GM21381 (cell line): ENCODE measurements around the gene SGPP2.
"Not testable (repeated sequence)": the region's sequence is repeated elsewhere in the genome, so short reads cannot be mapped to it uniquely, and the experiment has no call there.

Experiments used
- ATAC-seq: cut with Tn5 transposase; IDR thresholded peaks from one replicate; pipeline ENCODE4 v1.9.1; 2021; ENCODE audit warnings: mild to moderate bottlenecking, moderate library complexity; ENCODE audit not compliant: unreplicated experiment

Gene SGPP2

GRCh38 chr2:222424729-222425671 lies 657 bp downstream of the SGPP2 start:
- peak; percentile 20 for ATAC-seq

- peak; percentile 54 for ATAC-seq
These were observed 3.4 kb downstream of the SGPP2 start for GRCh38 chr2:222427646-222428301.

- no peak for ATAC-seq
These were observed 5.7 kb downstream of the SGPP2 start for GRCh38 chr2:222430071-222430470.

GRCh38 chr2:222430681-222431080 lies 6.3 kb downstream of the SGPP2 start:
- ATAC-seq, result no peak

- ATAC-seq, result no peak
These were observed 7.5 kb downstream of the SGPP2 start for GRCh38 chr2:222431869-222432268.

GRCh38 chr2:222433332-222434173 lies 9.2 kb downstream of the SGPP2 start:
- peak; percentile 79 for ATAC-seq

GRCh38 chr2:222434204-222434603 lies 9.9 kb downstream of the SGPP2 start:
- peak; percentile 36 for ATAC-seq

- not testable (repeated sequence) for ATAC-seq
These were observed 11.2 kb downstream of the SGPP2 start for GRCh38 chr2:222435400-222436039.

- ATAC-seq, result no peak
These were observed 11.7 kb downstream of the SGPP2 start for GRCh38 chr2:222436040-222436413.

- ATAC-seq, result no peak
These were observed 15.3 kb downstream of the SGPP2 start for GRCh38 chr2:222439692-222440091.

GRCh38 chr2:222440673-222441422 lies 16.5 kb downstream of the SGPP2 start:
- no peak for ATAC-seq

- no peak for ATAC-seq
These were observed 18.3 kb downstream of the SGPP2 start for GRCh38 chr2:222442665-222443064.

GRCh38 chr2:222445227-222445626 lies 20.9 kb downstream of the SGPP2 start:
- ATAC-seq, result no peak

- ATAC-seq, result no peak
These were observed 22.8 kb downstream of the SGPP2 start for GRCh38 chr2:222447131-222447530.

- ATAC-seq, result no peak
These were observed 24.4 kb downstream of the SGPP2 start for GRCh38 chr2:222448748-222449181.

GRCh38 chr2:222450021-222450420 lies 25.7 kb downstream of the SGPP2 start:
- ATAC-seq, result no peak

GRCh38 chr2:222451224-222451674 lies 26.9 kb downstream of the SGPP2 start:
- ATAC-seq, result peak; percentile 100

GRCh38 chr2:222452422-222452950 lies 28.1 kb downstream of the SGPP2 start:
- no peak for ATAC-seq

GRCh38 chr2:222456479-222457077 lies 32.2 kb downstream of the SGPP2 start:
- ATAC-seq, result no peak
